IPS-18c (cell line): ENCODE results near the gene TTYH3.
"Not testable (repeated sequence)": the region's sequence is repeated elsewhere in the genome, so short reads cannot be mapped to it uniquely, and the experiment has no call there.

ENCODE experiments used
- H3K4me3 ChIP-seq: 2 replicates; pipeline ENCODE4 v1.7.0; 2013; ENCODE audit warnings: low read depth, mild to moderate bottlenecking, low read length, moderate library complexity; ENCODE audit not compliant: insufficient read depth
- H3K9me3 ChIP-seq: one replicate; pipeline ENCODE4 v1.6.1; 2013; ENCODE audit warnings: mild to moderate bottlenecking, low read length, moderate library complexity; ENCODE audit not compliant: control insufficient read depth, insufficient read depth

The TTYH3 gene

GRCh38 chr7:2666155-2666554, 34.4 kb downstream of the TTYH3 start:
- Histone ChIP-seq H3K9me3 (peaks cover 2% of the 10 kb centered on the region), H3K4me3 (no peak overlapping the region)

GRCh38 chr7:2666588-2667250, 34.9 kb downstream of the TTYH3 start:
- peaks cover 2% of the 10 kb centered on the region for H3K9me3 ChIP-seq
- H3K4me3 ChIP-seq: no peak overlapping the region

- no peak overlapping the region for H3K4me3 ChIP-seq
- peaks cover 2% of the 10 kb centered on the region for H3K9me3 ChIP-seq
Measured at GRCh38 chr7:2667843-2668242, 36.1 kb downstream of the TTYH3 start.

- Histone ChIP-seq H3K4me3 (no peak overlapping the region), H3K9me3 (peaks cover 2% of the 10 kb centered on the region)
Measured at GRCh38 chr7:2668401-2668800, 36.6 kb downstream of the TTYH3 start.

- H3K4me3 ChIP-seq: no peak overlapping the region
- peaks cover 2% of the 10 kb centered on the region for H3K9me3 ChIP-seq
Measured at GRCh38 chr7:2670171-2670570, 38.4 kb downstream of the TTYH3 start.

- Histone ChIP-seq H3K9me3 (peaks cover 2% of the 10 kb centered on the region), H3K4me3 (no peak overlapping the region)
Measured at GRCh38 chr7:2670720-2671391, 39.1 kb downstream of the TTYH3 start.

- H3K4me3 ChIP-seq, H3K9me3 ChIP-seq: not testable (repeated sequence)
Measured at GRCh38 chr7:2673214-2673613, 41.4 kb downstream of the TTYH3 start.

DNA sequence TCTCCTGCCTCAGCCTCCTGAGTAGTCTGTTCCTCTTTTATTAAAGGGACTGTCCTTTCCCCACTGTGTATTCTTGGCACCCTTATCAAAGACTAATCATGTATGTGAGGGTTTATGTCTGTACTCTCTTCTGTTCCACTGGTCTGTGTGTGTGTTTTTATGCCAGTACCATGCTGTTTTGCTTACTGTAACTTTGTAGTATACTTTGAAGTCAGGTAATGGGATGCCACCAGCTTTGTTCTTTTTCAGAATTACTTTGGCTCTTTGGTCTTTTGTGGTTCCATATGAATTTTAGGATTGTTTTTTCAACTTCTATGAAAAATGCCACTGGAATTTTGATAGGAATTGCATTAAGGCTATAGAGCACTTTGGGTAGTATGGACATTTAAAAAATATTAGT, 42.1 kb downstream of the TTYH3 start:
- no peak overlapping the region for H3K4me3 ChIP-seq
- no peaks in the 10 kb centered on the region for H3K9me3 ChIP-seq

- H3K9me3 ChIP-seq: no peaks in the 10 kb centered on the region
Measured at GRCh38 chr7:2675256-2675764, 43.5 kb downstream of the TTYH3 start.

DNA sequence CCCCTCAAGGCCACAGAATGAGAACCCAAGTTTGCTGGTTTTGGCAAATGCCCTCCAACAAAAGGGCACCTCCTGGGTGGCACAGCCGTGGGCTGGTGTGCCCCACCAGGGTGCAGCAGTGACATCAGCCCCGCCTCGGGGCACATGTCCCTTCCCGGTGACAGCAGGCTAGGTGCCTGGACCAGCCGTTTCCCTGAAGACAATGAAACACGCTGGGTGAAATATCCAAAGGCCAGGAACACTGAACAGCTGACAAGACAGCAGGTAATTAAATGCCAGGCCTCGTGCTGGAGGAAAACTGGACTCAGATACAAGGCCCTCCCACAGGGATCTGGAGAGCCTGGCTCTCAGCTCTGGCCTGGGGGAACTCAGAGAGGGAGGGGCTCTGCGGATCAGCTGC, 44.8 kb downstream of the TTYH3 start:
- H3K4me3 ChIP-seq, H3K9me3 ChIP-seq: not testable (repeated sequence)

More at GRCh38 chr7:2675256-2675764, 43.5 kb downstream of the TTYH3 start:
- H3K4me3 ChIP-seq: no peak overlapping the region

- H3K4me3 ChIP-seq, H3K9me3 ChIP-seq: not testable (repeated sequence)
Measured at GRCh38 chr7:2678454-2678853, 46.7 kb downstream of the TTYH3 start.

DNA sequence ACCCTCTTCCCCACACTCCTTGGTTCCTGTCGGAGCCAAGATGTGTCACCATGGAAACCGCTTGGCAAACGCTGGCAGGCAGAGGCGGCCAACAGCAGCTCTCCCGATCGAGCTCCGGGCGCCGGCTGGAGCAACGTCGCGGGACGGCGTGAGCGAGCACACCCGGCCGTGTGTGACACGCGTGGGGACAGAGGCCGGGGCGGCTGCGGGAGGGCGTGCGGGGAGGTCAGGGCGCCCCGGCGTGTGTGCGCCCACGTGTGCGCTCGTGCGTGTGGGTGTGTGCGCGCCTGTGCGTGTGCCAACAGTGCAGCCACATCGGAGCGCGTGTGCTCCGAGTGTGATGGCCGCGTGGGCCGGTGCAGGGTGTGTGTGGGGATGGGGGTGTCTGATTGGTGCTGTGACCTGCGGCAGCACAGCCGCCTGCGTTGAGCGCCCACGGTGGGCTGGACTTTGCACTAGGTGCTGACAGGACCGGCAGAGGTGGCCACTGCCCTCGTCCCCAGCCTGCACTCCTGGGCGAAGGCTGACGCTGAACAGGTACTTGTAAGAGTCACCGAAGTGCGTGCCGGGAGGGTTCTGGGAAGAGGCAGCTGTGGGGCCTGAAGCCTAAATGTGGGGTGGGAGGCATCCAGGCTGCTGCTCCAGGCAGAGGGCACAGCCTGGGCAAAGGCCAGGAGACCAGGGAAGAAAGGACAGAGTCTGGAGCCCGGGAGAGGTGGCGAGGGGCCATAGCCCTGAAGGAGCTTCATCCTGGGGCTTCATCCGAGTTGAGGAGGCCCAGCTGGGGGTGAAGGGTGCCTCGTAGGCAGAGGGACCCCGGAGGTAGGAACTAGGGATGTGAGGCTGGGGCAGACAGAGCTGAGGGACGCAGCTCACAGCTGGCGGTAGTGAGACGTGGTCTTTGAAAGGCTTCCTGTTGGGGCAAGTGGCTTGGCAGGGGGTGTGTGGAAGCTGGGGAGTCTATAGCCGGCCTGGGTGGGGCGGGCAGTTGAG, 47.6 kb downstream of the TTYH3 start:
- not testable (repeated sequence) for H3K9me3 ChIP-seq

DNA sequence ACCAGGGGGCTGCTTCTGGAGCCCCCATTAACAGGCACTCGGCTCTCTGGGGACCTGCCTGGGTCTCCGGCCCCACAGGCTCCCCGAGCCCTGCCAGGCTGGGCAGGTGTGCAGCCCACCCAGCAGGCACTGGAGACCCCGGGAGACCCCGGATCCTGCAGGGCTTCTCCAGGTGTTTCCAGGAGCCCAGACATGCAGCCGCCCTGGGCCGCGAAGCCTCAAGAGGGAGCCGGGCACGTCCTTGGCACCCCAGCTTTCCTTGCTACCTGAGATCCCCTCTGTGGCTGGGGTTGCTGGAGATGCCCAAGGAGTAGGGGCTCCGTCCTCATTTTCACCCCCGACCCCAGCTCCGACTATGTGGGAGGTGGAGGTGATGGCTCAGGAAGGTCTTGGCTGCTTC, 48.5 kb downstream of the TTYH3 start:
- no peaks in the 10 kb centered on the region for H3K9me3 ChIP-seq
- no peak overlapping the region for H3K4me3 ChIP-seq

More for the DNA sequence above, 47.6 kb downstream of the TTYH3 start:
- H3K4me3 ChIP-seq: not testable (repeated sequence)

- H3K9me3 ChIP-seq: no peaks in the 10 kb centered on the region
- no peak overlapping the region for H3K4me3 ChIP-seq
Measured at GRCh38 chr7:2680792-2681490, 49.2 kb downstream of the TTYH3 start.

- no peak overlapping the region for H3K4me3 ChIP-seq
- H3K9me3 ChIP-seq: no peaks in the 10 kb centered on the region
Measured at GRCh38 chr7:2681929-2682799, 50.4 kb downstream of the TTYH3 start.

GRCh38 chr7:2684501-2684900, 52.7 kb downstream of the TTYH3 start:
- no peak overlapping the region for H3K4me3 ChIP-seq
- H3K9me3 ChIP-seq: no peaks in the 10 kb centered on the region
